GM12878 (cell line): ENCODE results near the gene SLC6A16. TPM values are rescaled to one million over a fixed set of nuclear protein-coding genes. Genes with fewer than 3 reads are reported as not detected.

Source experiments
- ATAC-seq: fragments of 200-7000 bp; cut with Tn5 transposase; 3 replicates; pipeline ENCODE4 v1.9.1; 2020; ENCODE audit warnings: mild to moderate bottlenecking, moderate library complexity
- BruUV-seq: library from RNA; stranded (reverse); fragments of 400-500 nt; replicated peaks from 2 replicates; lab custom pipeline; 2021; lab: Mats Ljungman, UMichigan
- CTCF ChIA-PET: fragments of 300-600 bp; sonication (Branson Sonifier 250); formaldehyde crosslinking; extraction: SDS; loops from one replicate; lab custom pipeline; 2021; ENCODE audit warnings: inconsistent platforms; lab: Yijun Ruan, JAX
- POLR2A ChIA-PET: fragments of 350-600 bp; formaldehyde crosslinking; extraction: SDS; loops from one replicate; lab custom pipeline; 2021; ENCODE audit warnings: inconsistent platforms; lab: Charles Lee
- RAD21 ChIA-PET: fragments of 300-600 bp; sonication (Branson Sonifier 250); formaldehyde crosslinking; loops from one replicate; lab custom pipeline; 2023; ENCODE audit warnings: antibody characterized with exemption; ENCODE audit not compliant: unreplicated experiment; lab: Charles Lee
- SMC1A ChIA-PET: fragments of 300-600 bp; sonication (Branson Sonifier 250); formaldehyde crosslinking; loops from one replicate; lab custom pipeline; 2023; ENCODE audit not compliant: unreplicated experiment, uncharacterized antibody; lab: Charles Lee
- DNase-seq: peaks from one replicate; pipeline ENCODE4 v3.0.0-alpha.2; 2011; ENCODE audit warnings: low read depth, low spot score
- FAIRE-seq: peaks from 3 replicates; lab custom pipeline; 2011; peaks lifted over from hg19 to GRCh38; lab: Jason Lieb, UNC
- H2AFZ ChIP-seq: 2 replicates; pipeline ENCODE4 v1.6.0; 2011; ENCODE audit warnings: low read depth, low read length, control low read depth; ENCODE audit not compliant: control insufficient read depth
- H3K27ac ChIP-seq: 2 replicates; pipeline ENCODE4 v1.5.1; 2011; ENCODE audit warnings: control low read depth; ENCODE audit not compliant: control insufficient read depth, insufficient read depth
- H3K27me3 ChIP-seq, 2 experiments: replicated peaks in 1 of 2; 2 replicates each; pipeline versions ENCODE4 v1.6.0 to v1.6.1; 2011; ENCODE audit warnings: low read length in 1 of 2; ENCODE audit not compliant: control insufficient read depth in 2 of 2, insufficient read depth in 2 of 2
- H3K36me3 ChIP-seq, 2 experiments: 2 replicates each; pipeline ENCODE4 v1.5.1; 2011; ENCODE audit warnings: low read length in 1 of 2; ENCODE audit not compliant: control insufficient read depth in 2 of 2, insufficient read depth in 2 of 2
- H3K4me1 ChIP-seq: 2 replicates; pipeline ENCODE4 v1.6.1; 2011; ENCODE audit warnings: mild to moderate bottlenecking, low read length, moderate library complexity, mixed read lengths; ENCODE audit not compliant: control insufficient read depth, insufficient read depth
- H3K4me2 ChIP-seq: 2 replicates; pipeline ENCODE4 v1.6.0; 2011; ENCODE audit warnings: control low read depth; ENCODE audit not compliant: control insufficient read depth, insufficient read depth
- H3K4me3 ChIP-seq: fragments of 200-600 bp; sonication (generic); 2 replicates; pipeline ENCODE4 v1.5.1; 2016
- H3K79me2 ChIP-seq: 2 replicates; pipeline ENCODE4 v1.6.0; 2011; ENCODE audit warnings: low read length; ENCODE audit not compliant: control insufficient read depth, insufficient read depth
- H3K9ac ChIP-seq: 2 replicates; pipeline ENCODE4 v1.8.0; 2011; ENCODE audit warnings: low read length, control low read depth, mixed read lengths; ENCODE audit not compliant: control insufficient read depth, insufficient read depth
- H3K9me3 ChIP-seq: replicated peaks from 3 replicates; pipeline ENCODE4 v1.5.1; 2011; ENCODE audit warnings: mild to moderate bottlenecking, low read length; ENCODE audit not compliant: control insufficient read depth, insufficient read depth
- H4K20me1 ChIP-seq: 2 replicates; pipeline ENCODE4 v1.6.0; 2011; ENCODE audit not compliant: control insufficient read depth, insufficient read depth
- BACH1 ChIP-seq: fragments of 450-650 bp; IDR thresholded peaks from 2 replicates; pipeline ENCODE4 v1.6.1; 2017; ENCODE audit warnings: mild to moderate bottlenecking, borderline replicate concordance
- BRCA1 ChIP-seq: IDR thresholded peaks from 2 replicates; pipeline ENCODE4 v1.6.1; 2011; ENCODE audit warnings: low read depth, low read length, improper control_type of control experiment
- CBX5 ChIP-seq: sonication (generic); IDR thresholded peaks from 2 replicates; pipeline ENCODE4 v1.6.1; 2016; ENCODE audit warnings: low read depth, moderate library complexity, mild to moderate bottlenecking, inconsistent platforms
- CHD1 ChIP-seq: IDR thresholded peaks from 2 replicates; pipeline ENCODE4 v1.6.1; 2012; ENCODE audit warnings: low read depth, low read length, improper control_type of control experiment
- CREM ChIP-seq: IDR thresholded peaks from 2 replicates; pipeline ENCODE4 v1.6.1; 2014; ENCODE audit warnings: antibody characterized with exemption, low read depth
- FOS ChIP-seq: IDR thresholded peaks from 3 replicates; pipeline ENCODE4 v1.6.1; 2011; ENCODE audit warnings: borderline replicate concordance; ENCODE audit not compliant: insufficient read length; ENCODE audit errors: extremely low read depth
- LARP7 ChIP-seq: fragments of 450-650 bp; IDR thresholded peaks from 2 replicates; pipeline ENCODE4 v1.6.1; 2017; ENCODE audit warnings: mild to moderate bottlenecking
- NFXL1 ChIP-seq: fragments of 450-650 bp; IDR thresholded peaks from 2 replicates; pipeline ENCODE4 v1.6.1; 2017; ENCODE audit warnings: antibody characterized with exemption, mild to moderate bottlenecking, borderline replicate concordance
- RB1 ChIP-seq: fragments of 450-650 bp; formaldehyde crosslinking; IDR thresholded peaks from 2 replicates; pipeline ENCODE4 v1.6.1; 2017; ENCODE audit warnings: mild to moderate bottlenecking, borderline replicate concordance
- RELA ChIP-seq: fragments of 450-650 bp; IDR thresholded peaks from 2 replicates; pipeline ENCODE4 v1.8.0; 2014; ENCODE audit warnings: borderline replicate concordance; ENCODE audit not compliant: partially characterized antibody
- SUZ12 ChIP-seq: fragments of 200-600 bp; sonication (generic); IDR thresholded peaks from one replicate; pipeline ENCODE4 v1.6.1; 2018; ENCODE audit warnings: antibody characterized with exemption, mild to moderate bottlenecking; ENCODE audit not compliant: unreplicated experiment
- TBL1XR1 ChIP-seq: IDR thresholded peaks from 2 replicates; pipeline ENCODE4 v1.6.1; 2012; ENCODE audit warnings: low read depth, low read length, improper control_type of control experiment
- TCF7 ChIP-seq: IDR thresholded peaks from 2 replicates; pipeline ENCODE4 v1.6.1; 2014; ENCODE audit warnings: antibody characterized with exemption, borderline replicate concordance
- WGBS: methylation state at CpG from one replicate; pipeline ENCODE4 v1.1.6; 2016; ENCODE audit warnings: low lambda C conversion rate; ENCODE audit not compliant: insufficient replicate concordance, insufficient coverage; ENCODE audit errors: missing lambda C conversion rate; 5-methylcytosine and 5-hydroxymethylcytosine counted together
- in situ Hi-C: fragments of 300-500 bp; cut with MboI; formaldehyde crosslinking; loops from 9 replicates; pipeline ENCODE4 v1.14.3; 2018; ENCODE audit warnings: mixed read lengths
- intact Hi-C: fragments of 100-400 bp; cut with micrococcal nuclease; formaldehyde crosslinking; loops from one replicate; pipeline ENCODE4 v1.14.2; 2022; ENCODE audit not compliant: unreplicated experiment
- polyA plus RNA-seq, 11 experiments: library from polyadenylated mRNA; depleted of rRNA in 4 of 11; unstranded in 6 of 11; stranded (reverse) in 5 of 11; fragments of >200 nt; fragmentation: Nextera tagmentation in 4 of 11; fragmentation: Illumina TruSeq in 1 of 11; extraction: Ambion mirVana in 4 of 11; extraction: Trizol in 1 of 11; gene quantifications; 1 replicate in 1 of 11; 2 replicates in 10 of 11; pipeline versions ENCODE4 v1.2.1 to v1.2.3, GENCODE V29; 2011 to 2016; ENCODE audit warnings: inconsistent platforms in 2 of 11, missing spikeins in 2 of 11, low read depth in 1 of 11
- total RNA-seq, 4 experiments: library from RNA; depleted of rRNA in 3 of 4; stranded (reverse); fragments of >200 nt in 3 of 4; fragmentation: Illumina TruSeq in 1 of 4; extraction: Trizol in 1 of 4; gene quantifications; 2 replicates each; pipeline versions ENCODE4 v1.2.1 to v1.2.3, GENCODE V29; 2013 to 2021
- TF ChIP-seq, protein P1 (sequence below): IDR thresholded peaks from 2 replicates; pipeline ENCODE4 v1.6.1; 2012; ENCODE audit warnings: improper control_type of control experiment, low read depth, low read length; ENCODE audit not compliant: insufficient replicate concordance
- TF ChIP-seq, protein P2 (sequence below): fragments of 450-650 bp; IDR thresholded peaks from 2 replicates; pipeline ENCODE4 v1.6.1; 2016; ENCODE audit warnings: mild to moderate bottlenecking
- TF ChIP-seq, protein P3 (sequence below): IDR thresholded peaks from 2 replicates; pipeline ENCODE4 v1.6.1; 2011; ENCODE audit warnings: low read depth, low read length, improper control_type of control experiment, borderline replicate concordance

The SLC6A16 gene
- total and polyA plus RNA-seq, 10 of the 15 experiments (the other 5 are each of a cell fraction or from before 2014, with no cell fraction given): 0.23 to 3.2 (median 0.54) TPM

DNA sequence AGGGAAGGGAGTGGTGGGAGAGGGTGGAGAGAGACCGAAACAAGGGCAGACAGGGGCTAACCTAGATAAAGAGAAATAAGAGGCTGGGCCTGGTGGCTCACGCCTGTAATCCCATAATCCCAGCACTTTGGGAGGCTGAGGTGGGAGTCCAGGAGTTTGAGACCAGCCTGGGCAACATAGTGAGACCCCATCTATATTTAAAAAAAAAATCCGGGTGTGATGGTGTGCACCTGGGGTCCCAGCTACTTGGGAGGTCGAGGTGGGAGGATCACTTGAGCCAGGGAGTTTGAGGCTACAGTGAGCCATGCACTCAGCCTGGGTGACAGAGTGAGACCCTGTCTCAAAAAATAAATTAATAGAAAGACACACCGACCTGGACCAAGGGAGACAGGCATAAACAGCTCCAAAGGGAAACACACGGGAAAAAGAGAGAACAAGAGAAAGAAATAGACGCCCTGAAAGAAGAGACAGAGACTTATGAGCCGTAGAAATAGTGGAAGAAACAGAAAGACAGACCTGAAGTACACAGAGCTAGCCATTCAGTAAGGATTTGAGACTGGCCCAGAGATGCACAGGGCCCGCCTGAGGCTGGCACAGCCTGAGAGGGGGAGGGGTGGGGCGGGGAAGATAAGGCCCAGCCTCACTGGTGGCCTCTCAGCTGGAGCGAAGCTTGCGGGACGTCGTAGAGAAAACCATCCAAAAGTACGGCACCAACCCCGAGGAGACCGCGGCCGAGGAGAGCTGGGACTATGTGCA is 12.5 kb upstream of the SLC6A16 start:
- H3K4me3 ChIP-seq: peak overlapping the region; percentile 86
- TF ChIP-seq RB1: no peak
- no peak for TF ChIP-seq NFXL1
- TF ChIP-seq CREM: no peak
- TF ChIP-seq LARP7: no peak
- TF ChIP-seq BACH1: no peak
- no peak for TF ChIP-seq SUZ12
- TF ChIP-seq CHD1: no peak
- TF ChIP-seq FOS: no peak
- no peak for TF ChIP-seq CBX5
- TF ChIP-seq BRCA1: no peak
- TF ChIP-seq TBL1XR1: no peak
- no peak for TF ChIP-seq TCF7
- TF ChIP-seq, protein P1, sequence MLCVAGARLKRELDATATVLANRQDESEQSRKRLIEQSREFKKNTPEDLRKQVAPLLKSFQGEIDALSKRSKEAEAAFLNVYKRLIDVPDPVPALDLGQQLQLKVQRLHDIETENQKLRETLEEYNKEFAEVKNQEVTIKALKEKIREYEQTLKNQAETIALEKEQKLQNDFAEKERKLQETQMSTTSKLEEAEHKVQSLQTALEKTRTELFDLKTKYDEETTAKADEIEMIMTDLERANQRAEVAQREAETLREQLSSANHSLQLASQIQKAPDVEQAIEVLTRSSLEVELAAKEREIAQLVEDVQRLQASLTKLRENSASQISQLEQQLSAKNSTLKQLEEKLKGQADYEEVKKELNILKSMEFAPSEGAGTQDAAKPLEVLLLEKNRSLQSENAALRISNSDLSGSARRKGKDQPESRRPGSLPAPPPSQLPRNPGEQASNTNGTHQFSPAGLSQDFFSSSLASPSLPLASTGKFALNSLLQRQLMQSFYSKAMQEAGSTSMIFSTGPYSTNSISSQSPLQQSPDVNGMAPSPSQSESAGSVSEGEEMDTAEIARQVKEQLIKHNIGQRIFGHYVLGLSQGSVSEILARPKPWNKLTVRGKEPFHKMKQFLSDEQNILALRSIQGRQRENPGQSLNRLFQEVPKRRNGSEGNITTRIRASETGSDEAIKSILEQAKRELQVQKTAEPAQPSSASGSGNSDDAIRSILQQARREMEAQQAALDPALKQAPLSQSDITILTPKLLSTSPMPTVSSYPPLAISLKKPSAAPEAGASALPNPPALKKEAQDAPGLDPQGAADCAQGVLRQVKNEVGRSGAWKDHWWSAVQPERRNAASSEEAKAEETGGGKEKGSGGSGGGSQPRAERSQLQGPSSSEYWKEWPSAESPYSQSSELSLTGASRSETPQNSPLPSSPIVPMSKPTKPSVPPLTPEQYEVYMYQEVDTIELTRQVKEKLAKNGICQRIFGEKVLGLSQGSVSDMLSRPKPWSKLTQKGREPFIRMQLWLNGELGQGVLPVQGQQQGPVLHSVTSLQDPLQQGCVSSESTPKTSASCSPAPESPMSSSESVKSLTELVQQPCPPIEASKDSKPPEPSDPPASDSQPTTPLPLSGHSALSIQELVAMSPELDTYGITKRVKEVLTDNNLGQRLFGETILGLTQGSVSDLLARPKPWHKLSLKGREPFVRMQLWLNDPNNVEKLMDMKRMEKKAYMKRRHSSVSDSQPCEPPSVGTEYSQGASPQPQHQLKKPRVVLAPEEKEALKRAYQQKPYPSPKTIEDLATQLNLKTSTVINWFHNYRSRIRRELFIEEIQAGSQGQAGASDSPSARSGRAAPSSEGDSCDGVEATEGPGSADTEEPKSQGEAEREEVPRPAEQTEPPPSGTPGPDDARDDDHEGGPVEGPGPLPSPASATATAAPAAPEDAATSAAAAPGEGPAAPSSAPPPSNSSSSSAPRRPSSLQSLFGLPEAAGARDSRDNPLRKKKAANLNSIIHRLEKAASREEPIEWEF: no peak
- TF ChIP-seq, protein P2, sequence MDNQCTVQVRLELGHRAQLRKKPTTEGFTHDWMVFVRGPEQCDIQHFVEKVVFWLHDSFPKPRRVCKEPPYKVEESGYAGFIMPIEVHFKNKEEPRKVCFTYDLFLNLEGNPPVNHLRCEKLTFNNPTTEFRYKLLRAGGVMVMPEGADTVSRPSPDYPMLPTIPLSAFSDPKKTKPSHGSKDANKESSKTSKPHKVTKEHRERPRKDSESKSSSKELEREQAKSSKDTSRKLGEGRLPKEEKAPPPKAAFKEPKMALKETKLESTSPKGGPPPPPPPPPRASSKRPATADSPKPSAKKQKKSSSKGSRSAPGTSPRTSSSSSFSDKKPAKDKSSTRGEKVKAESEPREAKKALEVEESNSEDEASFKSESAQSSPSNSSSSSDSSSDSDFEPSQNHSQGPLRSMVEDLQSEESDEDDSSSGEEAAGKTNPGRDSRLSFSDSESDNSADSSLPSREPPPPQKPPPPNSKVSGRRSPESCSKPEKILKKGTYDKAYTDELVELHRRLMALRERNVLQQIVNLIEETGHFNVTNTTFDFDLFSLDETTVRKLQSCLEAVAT: no peak
- no peak for TF ChIP-seq RELA
- TF ChIP-seq, protein P3, sequence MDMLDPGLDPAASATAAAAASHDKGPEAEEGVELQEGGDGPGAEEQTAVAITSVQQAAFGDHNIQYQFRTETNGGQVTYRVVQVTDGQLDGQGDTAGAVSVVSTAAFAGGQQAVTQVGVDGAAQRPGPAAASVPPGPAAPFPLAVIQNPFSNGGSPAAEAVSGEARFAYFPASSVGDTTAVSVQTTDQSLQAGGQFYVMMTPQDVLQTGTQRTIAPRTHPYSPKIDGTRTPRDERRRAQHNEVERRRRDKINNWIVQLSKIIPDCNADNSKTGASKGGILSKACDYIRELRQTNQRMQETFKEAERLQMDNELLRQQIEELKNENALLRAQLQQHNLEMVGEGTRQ: no peak
- intact Hi-C loops (no loop called here), in situ Hi-C loops (no loop called here)
- peaks cover 50% of the 10 kb centered on the region for H3K4me1 ChIP-seq
- no TSS peak for BruUV-seq
- SMC1A ChIA-PET: interaction anchor here (0.9 to 1.4 kb wide), 2 partner anchors 22 to 151 kb away, joined by 3 read pairs; no protein-coding TSS in a partner anchor
- no peaks in the 10 kb centered on the region for H4K20me1 ChIP-seq
- no peak for DNase-seq
- ATAC-seq: no peak
- H3K9me3 ChIP-seq: no peaks in the 10 kb centered on the region
- H3K27ac ChIP-seq: 0 out of 2 replicates have a peak overlapping the region, but pooled peaks have one; percentile 98
- RAD21 ChIA-PET: interaction anchor here (1.5 kb wide), 1 partner anchor 112 kb away, joined by 4 read pairs; no protein-coding TSS in a partner anchor
- FAIRE-seq: no peak
- WGBS: 91% methylated on average over 18 of the region's 19 CpGs
- no peak overlapping the region for H2AFZ ChIP-seq
- CTCF ChIA-PET: interaction anchor here (0.6 to 2.6 kb wide), 5 partner anchors 9 to 134 kb away, joined by 4 to 15 read pairs (median 4); no protein-coding TSS in a partner anchor
- H3K36me3 ChIP-seq: peaks cover 0 to 3% of the 10 kb centered on the region in 2 experiments; a peak in 1 of 4 replicates
- H3K27me3 ChIP-seq: no peaks in the 10 kb centered on the region
- peak overlapping the region; percentile 99 for H3K4me2 ChIP-seq
- POLR2A ChIA-PET: interaction anchor here (0.6 to 3.5 kb wide), 4 partner anchors 11 to 344 kb away, joined by 3 to 24 read pairs (median 6); partner anchors contain the start of genes ALDH16A1, GYS1, PIH1D1 and RUVBL2
- H3K9ac ChIP-seq: no peak overlapping the region; the same call in 1 of the 2 replicates
- peaks cover 43% of the 10 kb centered on the region for H3K79me2 ChIP-seq
